Activated T-helper 1 cell treated with anti-CD3 and anti-CD28 coated beads, Interleukin-2, amount 50 U/mL, for 16 hours (primary cell): ENCODE data around the gene SLC7A10.

Experiments
- DNase-seq, 2 donors: peaks; one replicate each; pipeline ENCODE4 v3.0.0-alpha.2; 2020; ENCODE audit warnings: low read depth in 1 of 2, low spot score in 1 of 2

The SLC7A10 gene

GRCh38 chr19:33255781-33256180 is 30.1 kb upstream of the SLC7A10 start:
- no peak for DNase-seq

GRCh38 chr19:33254245-33254824 is 28.7 kb upstream of the SLC7A10 start:
- no peak for DNase-seq

GRCh38 chr19:33252971-33253370 is 27.3 kb upstream of the SLC7A10 start:
- no peak for DNase-seq

DNA sequence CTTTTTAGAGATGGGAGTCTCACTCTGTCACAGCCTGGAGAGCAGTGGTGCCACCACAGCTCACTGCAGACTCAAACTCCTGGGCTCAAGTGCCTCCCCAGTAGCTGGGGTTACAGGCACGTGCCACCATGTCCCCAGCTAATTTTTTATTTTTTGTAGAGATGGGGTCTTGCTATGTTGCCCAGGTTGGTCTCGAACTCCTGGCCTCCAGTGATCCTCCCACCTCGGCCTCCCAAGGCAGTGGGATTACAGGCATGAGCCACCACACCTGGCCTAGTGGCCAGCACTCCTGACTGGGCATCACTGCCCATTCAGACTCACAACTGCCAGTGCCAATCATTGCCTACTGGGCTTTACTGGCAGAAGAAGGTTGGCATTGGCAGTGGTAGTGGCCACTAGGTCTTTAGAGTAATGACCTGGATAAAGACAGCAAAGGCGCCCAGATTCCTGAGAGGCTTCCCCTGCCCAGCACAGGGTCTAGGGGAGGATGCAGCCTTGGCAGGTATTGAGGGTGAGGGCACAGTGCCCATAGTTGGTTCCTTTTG is 26.8 kb upstream of the SLC7A10 start:
- no peak for DNase-seq

GRCh38 chr19:33251526-33252090 is 26.0 kb upstream of the SLC7A10 start:
- no peak for DNase-seq

DNA sequence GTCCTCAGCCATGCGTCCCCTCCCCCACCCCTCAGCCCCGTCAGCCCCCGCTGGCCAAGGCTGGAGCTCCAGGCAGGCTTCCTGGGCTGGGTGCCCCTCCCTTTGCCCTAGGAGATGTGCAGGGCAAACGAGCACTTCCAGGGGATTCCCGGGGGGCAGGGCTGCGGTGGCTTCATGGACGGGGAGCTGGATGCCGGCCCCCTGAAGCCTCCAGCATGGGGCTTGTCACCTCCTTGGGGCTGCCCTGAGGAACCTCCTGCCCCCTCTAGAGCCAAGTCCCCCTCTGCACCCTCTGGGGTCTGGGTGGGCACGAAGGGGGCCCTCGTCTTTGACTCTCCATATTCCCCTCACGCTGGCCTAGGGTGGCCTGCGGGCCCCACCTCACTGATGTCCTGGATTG is 25.4 kb upstream of the SLC7A10 start:
- DNase-seq = no peak

DNA sequence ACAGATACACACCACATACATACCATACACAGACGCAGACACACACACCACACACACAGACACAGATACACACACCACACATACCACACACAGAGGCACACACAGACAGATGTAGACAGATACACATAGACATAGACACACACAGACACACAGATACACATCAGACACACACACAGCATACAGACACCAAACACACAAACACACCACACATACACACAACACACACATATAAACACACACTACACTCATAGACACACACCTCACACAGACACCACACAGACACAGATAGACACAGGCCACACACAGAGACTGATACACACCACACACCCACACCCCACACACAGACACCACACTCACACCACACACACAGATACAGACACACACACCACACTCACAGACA is 24.9 kb upstream of the SLC7A10 start:
- no peak for DNase-seq

GRCh38 chr19:33249740-33250366 is 24.2 kb upstream of the SLC7A10 start:
- DNase-seq = no peak

DNA sequence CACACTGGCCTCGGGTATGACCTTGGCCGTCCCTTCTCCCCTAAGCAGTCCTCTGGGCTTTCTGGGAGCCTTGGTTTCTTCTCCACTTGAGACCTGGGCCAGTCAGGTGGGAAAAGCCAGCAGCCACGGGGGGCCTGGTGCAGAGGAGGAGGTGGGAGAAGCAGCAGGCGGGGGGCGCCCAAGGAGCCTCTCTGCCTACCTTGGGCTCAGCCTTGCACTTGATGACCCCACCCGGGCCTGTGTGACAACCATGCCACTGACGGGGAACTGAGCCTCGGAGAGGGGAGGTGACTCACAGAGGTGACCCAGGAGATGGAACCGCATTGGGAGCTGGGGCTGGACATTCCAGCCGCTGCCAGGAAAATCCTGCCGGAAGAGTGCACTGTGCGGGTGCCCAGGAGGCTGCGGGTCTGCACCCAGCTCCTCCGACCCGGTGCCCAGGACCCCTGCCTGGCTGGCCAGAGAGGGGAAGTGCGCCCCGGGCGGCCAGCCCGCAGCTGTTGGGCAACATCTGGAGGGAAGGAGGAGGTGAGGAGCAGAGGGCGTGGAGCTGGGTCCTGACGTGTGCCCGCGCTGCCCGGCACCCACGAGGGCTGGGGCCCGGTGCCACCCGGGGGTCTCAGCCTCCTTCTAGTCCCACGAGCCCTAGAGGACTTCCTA is 23.4 kb upstream of the SLC7A10 start:
- no peak for DNase-seq

- no peak for DNase-seq
These were observed 22.9 kb upstream of the SLC7A10 start for GRCh38 chr19:33248553-33248953.

- no peak for DNase-seq
These were observed 22.5 kb upstream of the SLC7A10 start for GRCh38 chr19:33248104-33248503.

DNA sequence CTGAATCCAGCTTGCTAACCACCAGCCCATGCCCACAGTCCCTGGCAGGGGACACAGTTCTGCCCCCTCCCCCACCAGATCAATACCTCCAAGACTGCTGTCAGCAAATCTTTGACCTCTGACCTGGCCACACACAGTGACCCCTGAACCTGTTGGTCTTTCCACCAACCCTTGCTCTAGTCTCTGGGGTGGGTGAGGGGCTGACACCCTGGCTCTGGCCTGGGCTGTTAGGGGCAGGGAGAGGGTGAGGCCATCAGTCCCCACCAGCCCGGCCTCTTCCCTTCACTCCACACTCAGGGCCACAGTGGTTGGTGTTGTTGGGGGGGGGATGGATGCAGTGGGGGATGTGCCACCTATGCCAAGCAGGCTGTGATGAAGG is 21.8 kb upstream of the SLC7A10 start:
- no peak for DNase-seq

DNA sequence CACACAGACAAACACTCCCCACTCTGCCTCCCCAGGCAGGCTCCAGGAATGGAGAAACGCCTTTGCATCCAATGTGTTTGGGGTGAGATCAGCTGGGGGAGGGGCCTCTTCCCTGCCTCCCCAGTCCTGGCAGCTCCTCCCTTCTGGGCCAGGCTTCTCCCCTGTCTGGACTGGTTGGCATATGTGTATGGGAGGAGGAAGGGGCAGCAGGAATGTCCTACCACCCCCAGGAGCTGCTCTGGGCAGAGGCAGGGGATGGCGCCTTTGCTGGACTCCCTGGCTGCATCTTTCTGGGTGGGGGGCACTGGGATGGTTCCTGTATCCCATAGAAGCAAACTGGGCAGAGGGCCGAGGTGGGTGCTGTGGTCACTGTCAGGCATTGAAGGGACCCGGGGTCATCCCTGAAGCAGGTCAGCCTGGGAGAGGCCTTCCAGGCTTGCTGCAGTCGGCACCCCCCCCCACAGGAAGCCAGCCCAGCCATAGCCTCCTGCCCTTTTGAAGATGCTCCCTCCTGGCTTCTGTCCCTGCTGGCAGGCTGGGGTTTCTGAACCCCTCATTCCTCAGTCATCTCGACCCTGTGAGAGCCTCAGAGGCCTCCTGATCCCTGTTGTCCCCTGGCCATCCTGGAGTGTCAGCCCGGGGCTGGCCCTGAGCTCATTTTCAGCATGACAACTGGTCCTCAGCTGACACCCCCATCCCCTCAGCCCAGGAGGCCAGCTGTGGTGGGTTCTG is 21.2 kb upstream of the SLC7A10 start:
- DNase-seq = no peak

- DNase-seq = no peak
These were observed 20.5 kb upstream of the SLC7A10 start for GRCh38 chr19:33245948-33246708.

DNA sequence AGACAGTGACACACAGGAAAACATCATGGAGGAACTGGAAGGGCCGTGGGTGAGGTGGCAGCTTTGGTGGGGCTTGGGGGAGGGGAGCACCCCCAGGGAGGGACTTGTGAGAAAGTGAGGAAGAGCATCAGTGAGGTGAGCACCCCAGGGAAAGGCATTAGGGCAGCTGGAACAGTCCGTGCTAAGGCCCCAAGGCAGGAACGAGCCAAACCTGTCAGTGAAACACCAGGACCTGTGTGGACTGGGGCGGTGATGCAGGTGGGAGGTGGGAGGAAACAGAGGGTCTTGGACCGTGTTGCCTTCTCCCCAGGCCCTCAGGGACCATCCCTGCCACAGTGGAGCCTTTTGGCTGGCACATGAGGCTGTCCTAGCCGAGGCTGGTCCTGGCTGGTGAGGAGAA is 17.3 kb upstream of the SLC7A10 start:
- no peak for DNase-seq

DNA sequence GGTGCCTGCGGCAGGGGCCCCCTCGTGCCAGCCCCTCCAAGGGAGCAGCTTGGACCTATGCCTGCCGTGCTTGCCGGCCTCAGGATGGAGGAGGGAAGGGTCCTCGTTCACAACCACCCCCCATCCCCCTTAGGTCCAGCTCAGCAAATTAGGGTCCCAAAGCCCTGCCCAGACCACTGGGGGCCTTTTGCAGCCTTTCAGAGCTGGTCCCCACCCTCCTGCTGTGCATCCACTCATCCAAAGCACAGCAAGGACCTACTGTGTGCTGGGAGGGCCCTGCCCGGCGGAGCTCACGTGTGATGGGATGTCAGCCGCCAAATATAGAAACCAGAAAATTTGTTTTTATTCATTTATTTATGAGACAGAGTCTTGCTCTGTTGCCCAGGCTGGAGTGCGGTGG is 16.5 kb upstream of the SLC7A10 start:
- DNase-seq = no peak

DNA sequence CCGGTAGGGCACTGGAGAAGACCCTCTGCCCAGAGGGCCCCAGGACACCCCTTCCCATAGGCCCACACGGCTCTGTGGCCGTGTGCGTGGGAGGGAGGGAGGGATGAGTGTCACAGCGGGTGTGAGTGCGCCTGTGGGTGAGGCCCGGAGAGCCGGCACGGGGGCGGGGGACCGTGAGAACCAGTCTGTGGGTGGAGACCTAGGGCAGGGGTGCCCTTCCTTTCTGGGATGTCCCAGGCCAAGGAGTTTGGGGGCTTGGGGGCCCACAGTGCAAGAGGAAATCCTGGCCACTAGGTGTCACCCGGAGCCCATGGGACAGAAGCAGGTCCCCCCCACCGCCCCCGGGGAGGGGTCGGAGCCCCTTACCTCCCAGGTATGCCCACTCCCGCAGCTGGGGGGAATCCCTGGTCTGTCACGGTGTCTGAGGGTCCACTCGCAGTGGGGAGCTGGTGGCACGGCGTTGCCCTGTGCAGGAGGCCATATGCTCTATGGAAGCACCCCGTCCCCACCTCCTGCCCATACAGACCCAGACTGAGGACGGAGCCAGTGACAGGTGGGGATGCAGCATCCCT is 16.0 kb upstream of the SLC7A10 start:
- DNase-seq = no peak

DNA sequence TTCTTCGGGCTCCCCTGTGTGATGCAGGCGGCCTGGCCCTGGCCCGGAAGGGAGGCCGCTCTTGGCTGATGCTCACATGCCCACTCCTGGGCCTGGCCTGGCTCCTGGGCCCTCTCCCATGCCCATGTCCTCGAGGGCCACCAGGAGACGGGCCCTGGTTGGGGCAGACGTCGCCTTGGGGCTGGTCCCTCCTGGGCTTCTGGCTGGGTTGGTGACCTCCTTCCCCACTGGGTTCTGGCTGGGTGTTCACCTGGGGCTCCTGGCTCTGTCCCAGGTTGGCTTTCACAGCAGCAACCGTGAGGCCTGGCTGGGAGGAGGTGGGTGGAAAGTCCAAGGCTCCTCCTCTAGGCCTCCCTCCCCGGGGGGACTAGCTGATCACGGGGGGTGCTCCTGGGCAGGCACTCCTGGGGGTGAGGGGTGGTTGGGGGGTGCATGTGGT is 15.5 kb upstream of the SLC7A10 start:
- no peak for DNase-seq

GRCh38 chr19:33240181-33240771 is 14.6 kb upstream of the SLC7A10 start:
- no peak for DNase-seq
